K562 (cell line): ENCODE measurements around the gene ADM5. TPM values are rescaled to one million over a fixed set of nuclear protein-coding genes. Genes with fewer than 3 reads are reported as not detected.

Experiments
- HSF4 ChIP-seq: fragments of 250-450 bp; sonication (Bioruptor Pico); IDR thresholded peaks from 2 replicates; pipeline ENCODE4 v2.1.2; 2022; ENCODE audit warnings: mild to moderate bottlenecking, moderate library complexity, borderline replicate concordance
- ILF3 ChIP-seq: fragments of 450-650 bp; IDR thresholded peaks from 2 replicates; pipeline ENCODE4 v1.6.1; 2018; ENCODE audit warnings: antibody characterized with exemption, mild to moderate bottlenecking, moderate library complexity, borderline replicate concordance
- RBM34 ChIP-seq: fragments of 200-400 bp; formaldehyde crosslinking; IDR thresholded peaks from 2 replicates; pipeline ENCODE4 v1.6.1; 2018; ENCODE audit warnings: low read length, borderline replicate concordance; ENCODE audit not compliant: insufficient read depth
- SFPQ ChIP-seq: fragments of 200-400 bp; formaldehyde crosslinking; IDR thresholded peaks from 2 replicates; pipeline ENCODE4 v1.6.1; 2017; ENCODE audit warnings: mild to moderate bottlenecking, low read depth, low read length, moderate library complexity
- YY1 ChIP-seq, 3 experiments: IDR thresholded peaks; 2 replicates each; pipeline ENCODE4 v1.6.1; 2011; ENCODE audit warnings: low read length in 2 of 3, mild to moderate bottlenecking in 2 of 3, moderate library complexity in 2 of 3, borderline replicate concordance in 1 of 3, control low read depth in 1 of 3, low read depth in 1 of 3; ENCODE audit not compliant: insufficient read depth in 3 of 3, insufficient replicate concordance in 2 of 3, control insufficient read depth in 1 of 3, insufficient read length in 1 of 3; ENCODE audit errors: extremely low read depth in 1 of 3
- ZC3H8 ChIP-seq: fragments of 450-650 bp; IDR thresholded peaks from 2 replicates; pipeline ENCODE4 v1.6.1; 2017
- ZNF740 ChIP-seq, 3 experiments: fragments of 200-800 bp in 1 of 3; sonication (Bioruptor generic) in 1 of 3; sonication (generic) in 1 of 3; formaldehyde crosslinking in 1 of 3; IDR thresholded peaks; 2 replicates each; pipeline versions ENCODE4 v1.6.1 to v1.8.0; 2016 to 2022; ENCODE audit warnings: mild to moderate bottlenecking in 2 of 3, missing compliant biosample characterization in 2 of 3, missing genetic modification characterization in 2 of 3, missing genetic modification reagents in 1 of 3
- polyA plus RNA-seq, 8 experiments: library from polyadenylated mRNA; depleted of rRNA in 4 of 8; stranded (reverse) in 5 of 8; unstranded in 3 of 8; fragments of >200 nt; fragmentation: Nextera tagmentation in 2 of 8; fragmentation: Illumina TruSeq in 1 of 8; extraction: Ambion mirVana in 2 of 8; extraction: Trizol in 1 of 8; gene quantifications; 2 replicates each; pipeline versions ENCODE4 v1.2.1 to v1.2.3, GENCODE V29; 2011 to 2014; ENCODE audit warnings: inconsistent platforms in 1 of 8, missing spikeins in 1 of 8
- total RNA-seq, 7 experiments: library from RNA; depleted of rRNA in 6 of 7; stranded (reverse); fragments of >200 nt in 6 of 7; fragmentation: Illumina TruSeq in 2 of 7; extraction: Trizol in 2 of 7; gene quantifications; 2 replicates each; pipeline versions ENCODE4 v1.2.1 to v1.2.3, GENCODE V29; 2011 to 2021; ENCODE audit warnings: low replicate concordance in 1 of 7
- TF ChIP-seq, protein P1 (sequence below): sonication (generic); formaldehyde crosslinking; IDR thresholded peaks from 2 replicates; pipeline ENCODE4 v1.8.1; 2023; ENCODE audit warnings: mild to moderate bottlenecking, missing genetic modification reagents
- TF ChIP-seq, protein P2 (sequence below): sonication (generic); formaldehyde crosslinking; IDR thresholded peaks from 2 replicates; pipeline ENCODE4 v1.8.0; 2023; ENCODE audit warnings: missing genetic modification reagents, mild to moderate bottlenecking, borderline replicate concordance
- TF ChIP-seq, protein P3 (sequence below): fragments of 450-650 bp; formaldehyde crosslinking; conservative IDR thresholded peaks from 2 replicates; pipeline ENCODE4 v1.4.0; 2022; ENCODE audit warnings: mild to moderate bottlenecking, missing genetic modification characterization

Gene ADM5
- total and polyA plus RNA-seq, 9 of the 15 experiments (the other 6 are each of a cell fraction or from before 2014, with no cell fraction given) = 0.13 to 8.4 (median 2.0) TPM; not detected in 1

GRCh38 chr19:49677231-49677900 is 12.0 kb upstream of the ADM5 start, which contains the start of gene PRMT1 (continued):
- no peak for TF ChIP-seq SFPQ
- TF ChIP-seq ZC3H8 = no peak
- TF ChIP-seq ZNF740 (CRISPR knock-in tag; IDR thresholded peaks at IDR 0.05) = peak; percentile 85
- peak in 1 of 2 experiments; percentile 50; a peak in 2 of 4 replicates for TF ChIP-seq ZNF740 (tag; IDR thresholded peaks at IDR 0.05)
- no peak; the same call in 1 of the 2 replicates for TF ChIP-seq ILF3
- TF ChIP-seq HSF4 (CRISPR knock-in tag) = no peak
- TF ChIP-seq, protein P1, sequence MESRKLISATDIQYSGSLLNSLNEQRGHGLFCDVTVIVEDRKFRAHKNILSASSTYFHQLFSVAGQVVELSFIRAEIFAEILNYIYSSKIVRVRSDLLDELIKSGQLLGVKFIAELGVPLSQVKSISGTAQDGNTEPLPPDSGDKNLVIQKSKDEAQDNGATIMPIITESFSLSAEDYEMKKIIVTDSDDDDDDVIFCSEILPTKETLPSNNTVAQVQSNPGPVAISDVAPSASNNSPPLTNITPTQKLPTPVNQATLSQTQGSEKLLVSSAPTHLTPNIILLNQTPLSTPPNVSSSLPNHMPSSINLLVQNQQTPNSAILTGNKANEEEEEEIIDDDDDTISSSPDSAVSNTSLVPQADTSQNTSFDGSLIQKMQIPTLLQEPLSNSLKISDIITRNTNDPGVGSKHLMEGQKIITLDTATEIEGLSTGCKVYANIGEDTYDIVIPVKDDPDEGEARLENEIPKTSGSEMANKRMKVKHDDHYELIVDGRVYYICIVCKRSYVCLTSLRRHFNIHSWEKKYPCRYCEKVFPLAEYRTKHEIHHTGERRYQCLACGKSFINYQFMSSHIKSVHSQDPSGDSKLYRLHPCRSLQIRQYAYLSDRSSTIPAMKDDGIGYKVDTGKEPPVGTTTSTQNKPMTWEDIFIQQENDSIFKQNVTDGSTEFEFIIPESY (CRISPR knock-in tag) = 0 out of 2 replicates have a peak, but pooled peaks have one; percentile 10
- TF ChIP-seq, protein P2, sequence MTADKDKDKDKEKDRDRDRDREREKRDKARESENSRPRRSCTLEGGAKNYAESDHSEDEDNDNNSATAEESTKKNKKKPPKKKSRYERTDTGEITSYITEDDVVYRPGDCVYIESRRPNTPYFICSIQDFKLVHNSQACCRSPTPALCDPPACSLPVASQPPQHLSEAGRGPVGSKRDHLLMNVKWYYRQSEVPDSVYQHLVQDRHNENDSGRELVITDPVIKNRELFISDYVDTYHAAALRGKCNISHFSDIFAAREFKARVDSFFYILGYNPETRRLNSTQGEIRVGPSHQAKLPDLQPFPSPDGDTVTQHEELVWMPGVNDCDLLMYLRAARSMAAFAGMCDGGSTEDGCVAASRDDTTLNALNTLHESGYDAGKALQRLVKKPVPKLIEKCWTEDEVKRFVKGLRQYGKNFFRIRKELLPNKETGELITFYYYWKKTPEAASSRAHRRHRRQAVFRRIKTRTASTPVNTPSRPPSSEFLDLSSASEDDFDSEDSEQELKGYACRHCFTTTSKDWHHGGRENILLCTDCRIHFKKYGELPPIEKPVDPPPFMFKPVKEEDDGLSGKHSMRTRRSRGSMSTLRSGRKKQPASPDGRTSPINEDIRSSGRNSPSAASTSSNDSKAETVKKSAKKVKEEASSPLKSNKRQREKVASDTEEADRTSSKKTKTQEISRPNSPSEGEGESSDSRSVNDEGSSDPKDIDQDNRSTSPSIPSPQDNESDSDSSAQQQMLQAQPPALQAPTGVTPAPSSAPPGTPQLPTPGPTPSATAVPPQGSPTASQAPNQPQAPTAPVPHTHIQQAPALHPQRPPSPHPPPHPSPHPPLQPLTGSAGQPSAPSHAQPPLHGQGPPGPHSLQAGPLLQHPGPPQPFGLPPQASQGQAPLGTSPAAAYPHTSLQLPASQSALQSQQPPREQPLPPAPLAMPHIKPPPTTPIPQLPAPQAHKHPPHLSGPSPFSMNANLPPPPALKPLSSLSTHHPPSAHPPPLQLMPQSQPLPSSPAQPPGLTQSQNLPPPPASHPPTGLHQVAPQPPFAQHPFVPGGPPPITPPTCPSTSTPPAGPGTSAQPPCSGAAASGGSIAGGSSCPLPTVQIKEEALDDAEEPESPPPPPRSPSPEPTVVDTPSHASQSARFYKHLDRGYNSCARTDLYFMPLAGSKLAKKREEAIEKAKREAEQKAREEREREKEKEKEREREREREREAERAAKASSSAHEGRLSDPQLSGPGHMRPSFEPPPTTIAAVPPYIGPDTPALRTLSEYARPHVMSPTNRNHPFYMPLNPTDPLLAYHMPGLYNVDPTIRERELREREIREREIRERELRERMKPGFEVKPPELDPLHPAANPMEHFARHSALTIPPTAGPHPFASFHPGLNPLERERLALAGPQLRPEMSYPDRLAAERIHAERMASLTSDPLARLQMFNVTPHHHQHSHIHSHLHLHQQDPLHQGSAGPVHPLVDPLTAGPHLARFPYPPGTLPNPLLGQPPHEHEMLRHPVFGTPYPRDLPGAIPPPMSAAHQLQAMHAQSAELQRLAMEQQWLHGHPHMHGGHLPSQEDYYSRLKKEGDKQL (CRISPR knock-in tag) = no peak
- TF ChIP-seq, protein P3, sequence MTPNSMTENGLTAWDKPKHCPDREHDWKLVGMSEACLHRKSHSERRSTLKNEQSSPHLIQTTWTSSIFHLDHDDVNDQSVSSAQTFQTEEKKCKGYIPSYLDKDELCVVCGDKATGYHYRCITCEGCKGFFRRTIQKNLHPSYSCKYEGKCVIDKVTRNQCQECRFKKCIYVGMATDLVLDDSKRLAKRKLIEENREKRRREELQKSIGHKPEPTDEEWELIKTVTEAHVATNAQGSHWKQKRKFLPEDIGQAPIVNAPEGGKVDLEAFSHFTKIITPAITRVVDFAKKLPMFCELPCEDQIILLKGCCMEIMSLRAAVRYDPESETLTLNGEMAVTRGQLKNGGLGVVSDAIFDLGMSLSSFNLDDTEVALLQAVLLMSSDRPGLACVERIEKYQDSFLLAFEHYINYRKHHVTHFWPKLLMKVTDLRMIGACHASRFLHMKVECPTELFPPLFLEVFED (CRISPR knock-in tag) = peak; percentile 76; the same call in 1 of the 2 replicates
- peak; percentile 79 to 95 (median 89) for TF ChIP-seq YY1 (IDR thresholded peaks at IDR 0.05; ENCODE audit: borderline replicate concordance in 1 of 3, control insufficient read depth in 1 of 3, extremely low read depth in 1 of 3, insufficient read depth in 3 of 3, insufficient read length in 1 of 3, insufficient replicate concordance in 2 of 3, low read depth in 1 of 3, low read length in 2 of 3)
- TF ChIP-seq RBM34 = no peak
